ENCODE results near the gene CNIH3.

Gene CNIH3

GRCh38 chr1:224726441-224727182 lies 110.5 kb downstream of the CNIH3 start:
- no peak for DNase-seq (ENCODE audit: low spot score in 2 of 2)
- Mint-ChIP-seq H3K4me3 (no peak overlapping the region), H3K27ac (no peak overlapping the region), H3K4me1 (no peaks in the 10 kb centered on the region), H3K36me3 (no peaks in the 10 kb centered on the region), H3K9me3 (no peaks in the 10 kb centered on the region)
- ATAC-seq: peak; percentile 25

- DNase-seq (ENCODE audit: low spot score in 2 of 2) (no peak), ATAC-seq (no peak)
- no peak overlapping the region for H3K27ac Mint-ChIP-seq
- no peaks in the 10 kb centered on the region for H3K36me3 Mint-ChIP-seq
- no peak overlapping the region for H3K4me3 Mint-ChIP-seq
- no peaks in the 10 kb centered on the region for H3K9me3 Mint-ChIP-seq
- H3K4me1 Mint-ChIP-seq: no peaks in the 10 kb centered on the region
Observed at GRCh38 chr1:224727351-224728289, 111.5 kb downstream of the CNIH3 start.

GRCh38 chr1:224730540-224730939 lies 114.4 kb downstream of the CNIH3 start:
- peaks cover 7% of the 10 kb centered on the region for H3K4me1 Mint-ChIP-seq
- H3K27ac Mint-ChIP-seq: no peak overlapping the region
- DNase-seq (ENCODE audit: low spot score in 2 of 2) (no peak), ATAC-seq (no peak)
- H3K4me3 Mint-ChIP-seq: no peak overlapping the region
- H3K9me3 Mint-ChIP-seq: no peaks in the 10 kb centered on the region
- no peaks in the 10 kb centered on the region for H3K36me3 Mint-ChIP-seq

- Mint-ChIP-seq H3K9me3 (no peaks in the 10 kb centered on the region), H3K27ac (no peak overlapping the region), H3K4me3 (no peak overlapping the region), H3K4me1 (peaks cover 7% of the 10 kb centered on the region), H3K36me3 (no peaks in the 10 kb centered on the region)
- DNase-seq (ENCODE audit: low spot score in 2 of 2): no peak
- no peak for ATAC-seq
Observed at GRCh38 chr1:224730965-224731364, 114.8 kb downstream of the CNIH3 start.

- Mint-ChIP-seq H3K4me1 (peaks cover 7% of the 10 kb centered on the region), H3K27ac (no peak overlapping the region), H3K36me3 (no peaks in the 10 kb centered on the region), H3K4me3 (no peak overlapping the region), H3K9me3 (no peaks in the 10 kb centered on the region)
- no peak for ATAC-seq
- DNase-seq (ENCODE audit: low spot score in 2 of 2): no peak
Observed at GRCh38 chr1:224731633-224732032, 115.5 kb downstream of the CNIH3 start.

- H3K27ac Mint-ChIP-seq: no peak overlapping the region
- peaks cover 7% of the 10 kb centered on the region for H3K4me1 Mint-ChIP-seq
- H3K4me3 Mint-ChIP-seq: no peak overlapping the region
- no peak for ATAC-seq
- no peaks in the 10 kb centered on the region for H3K9me3 Mint-ChIP-seq
- no peaks in the 10 kb centered on the region for H3K36me3 Mint-ChIP-seq
- no peak for DNase-seq (ENCODE audit: low spot score in 2 of 2)
Observed at GRCh38 chr1:224732377-224733026, 116.4 kb downstream of the CNIH3 start.

- no peaks in the 10 kb centered on the region for H3K36me3 Mint-ChIP-seq
- ATAC-seq: peak; percentile 22
- DNase-seq (ENCODE audit: low spot score in 2 of 2): no peak
Observed at GRCh38 chr1:224733027-224733911, 117.2 kb downstream of the CNIH3 start.

GRCh38 chr1:224734261-224734935 lies 118.3 kb downstream of the CNIH3 start:
- peaks cover 7% of the 10 kb centered on the region for H3K4me1 Mint-ChIP-seq
- no peaks in the 10 kb centered on the region for H3K36me3 Mint-ChIP-seq
- no peak for ATAC-seq
- H3K9me3 Mint-ChIP-seq: no peaks in the 10 kb centered on the region
- H3K4me3 Mint-ChIP-seq: no peak overlapping the region
- DNase-seq (ENCODE audit: low spot score in 2 of 2): no peak
- H3K27ac Mint-ChIP-seq: no peak overlapping the region

More at GRCh38 chr1:224733027-224733911, 117.2 kb downstream of the CNIH3 start:
- H3K4me1 Mint-ChIP-seq: peaks cover 7% of the 10 kb centered on the region
- no peak overlapping the region for H3K4me3 Mint-ChIP-seq
- H3K9me3 Mint-ChIP-seq: no peaks in the 10 kb centered on the region
- no peak overlapping the region for H3K27ac Mint-ChIP-seq

GRCh38 chr1:224735159-224735558 lies 119.0 kb downstream of the CNIH3 start:
- no peaks in the 10 kb centered on the region for H3K9me3 Mint-ChIP-seq
- no peak overlapping the region for H3K4me3 Mint-ChIP-seq
- H3K4me1 Mint-ChIP-seq: peaks cover 7% of the 10 kb centered on the region
- no peak for DNase-seq (ENCODE audit: low spot score in 2 of 2)
- peak; percentile 20 for ATAC-seq
- H3K36me3 Mint-ChIP-seq: no peaks in the 10 kb centered on the region
- no peak overlapping the region for H3K27ac Mint-ChIP-seq

GRCh38 chr1:224736619-224737352 lies 120.7 kb downstream of the CNIH3 start:
- H3K9me3 Mint-ChIP-seq: no peaks in the 10 kb centered on the region
- no peaks in the 10 kb centered on the region for H3K36me3 Mint-ChIP-seq
- H3K4me3 Mint-ChIP-seq: no peak overlapping the region
- no peak for DNase-seq (ENCODE audit: low spot score in 2 of 2)
- H3K4me1 Mint-ChIP-seq: peaks cover 7% of the 10 kb centered on the region
- ATAC-seq: no peak
- no peak overlapping the region for H3K27ac Mint-ChIP-seq

GRCh38 chr1:224737353-224737727 lies 121.2 kb downstream of the CNIH3 start:
- Mint-ChIP-seq H3K36me3 (no peaks in the 10 kb centered on the region), H3K4me3 (no peak overlapping the region), H3K27ac (no peak overlapping the region), H3K4me1 (peaks cover 7% of the 10 kb centered on the region), H3K9me3 (no peaks in the 10 kb centered on the region)
- DNase-seq (ENCODE audit: low spot score in 2 of 2): no peak
- no peak for ATAC-seq

GRCh38 chr1:224739303-224739996 lies 123.3 kb downstream of the CNIH3 start:
- no peak overlapping the region for H3K4me3 Mint-ChIP-seq
- H3K4me1 Mint-ChIP-seq: peaks cover 7% of the 10 kb centered on the region
- no peaks in the 10 kb centered on the region for H3K9me3 Mint-ChIP-seq
- H3K36me3 Mint-ChIP-seq: no peaks in the 10 kb centered on the region
- no peak for ATAC-seq
- H3K27ac Mint-ChIP-seq: no peak overlapping the region
- no peak for DNase-seq (ENCODE audit: low spot score in 2 of 2)

GRCh38 chr1:224739997-224740684 lies 124.0 kb downstream of the CNIH3 start:
- no peak for ATAC-seq
- H3K9me3 Mint-ChIP-seq: no peaks in the 10 kb centered on the region
- peaks cover 3% of the 10 kb centered on the region for H3K4me1 Mint-ChIP-seq
- no peak overlapping the region for H3K27ac Mint-ChIP-seq
- H3K36me3 Mint-ChIP-seq: no peaks in the 10 kb centered on the region
- no peak for DNase-seq (ENCODE audit: low spot score in 2 of 2)
- H3K4me3 Mint-ChIP-seq: no peak overlapping the region
